Right atrium auricular region (tissue), 2 donors: ENCODE data around the gene RPA1. TPM values are rescaled to one million over a fixed set of nuclear protein-coding genes. Genes with fewer than 3 reads are reported as not detected.

Source experiments
- DNase-seq: peaks from one replicate; pipeline ENCODE4 v3.0.0-alpha.2; 2019; ENCODE audit warnings: low spot score
- H3K27ac ChIP-seq, 2 donors: fragments of 200-600 bp; sonication (generic); 1 replicate in 1 of 2; 2 replicates in 1 of 2; pipeline ENCODE4 v1.5.1; 2016 to 2019
- H3K27me3 ChIP-seq, 2 donors: fragments of 200-600 bp; sonication (generic); one replicate each; pipeline versions ENCODE4 v1.5.1 to v1.6.0; 2017 to 2019
- H3K36me3 ChIP-seq: fragments of 200-600 bp; sonication (generic); one replicate; pipeline ENCODE4 v1.5.1; 2016
- H3K4me1 ChIP-seq, 2 donors: fragments of 200-600 bp; sonication (generic); one replicate each; pipeline versions ENCODE4 v1.5.1 to v1.6.0; 2017 to 2019
- H3K4me3 ChIP-seq, 2 donors: fragments of 200-600 bp; sonication (generic); 1 replicate in 1 of 2; 2 replicates in 1 of 2; pipeline ENCODE4 v1.5.1; 2017 to 2019; ENCODE audit warnings: mild to moderate bottlenecking in 1 of 2, moderate library complexity in 1 of 2
- H3K9me3 ChIP-seq, 2 donors: fragments of 200-600 bp; sonication (generic); one replicate each; pipeline ENCODE4 v1.5.1; 2019
- CTCF ChIP-seq, 2 donors: fragments of 200-600 bp; sonication (generic); IDR thresholded peaks; one replicate each; pipeline ENCODE4 v1.5.1; 2019; ENCODE audit warnings: antibody characterized with exemption in 2 of 2
- total RNA-seq, 2 donors: library from RNA; depleted of rRNA; stranded (reverse); fragments of >200 nt; gene quantifications; one replicate each; pipeline ENCODE4 v1.1.0, GENCODE V29; 2016

RPA1 gene
- 10 to 100 TPM; 20.9 to 26.9 TPM for total RNA-seq

- DNase-seq = peak; percentile 86
- no peak for TF ChIP-seq CTCF (IDR thresholded peaks at IDR 0.05)
- peaks cover 10% of the 10 kb centered on the region for H3K36me3 ChIP-seq
- H3K27me3 ChIP-seq = no peaks in the 10 kb centered on the region
- H3K9me3 ChIP-seq = no peaks in the 10 kb centered on the region
- peaks cover 0 to 22% of the 10 kb centered on the region in 2 donors for H3K4me1 ChIP-seq
- peak within 1 kb of the TSS; percentile 73 to 85 for H3K4me3 ChIP-seq
- peak within 1 kb of the TSS; percentile 85 to 90 for H3K27ac ChIP-seq
Observed at GRCh38 chr17:1829592-1830257, at the start of gene RPA1, which contains the start of gene SMYD4. TSS of gene RPA1 (plus strand) at chr17:1830005. CDS start at chr17:1830094, 89 bp downstream. TSS of gene SMYD4 (minus strand) at chr17:1829902. CDS start at chr17:1827994, 1,908 bp downstream.

GRCh38 chr17:1782171-1782567 is 47.6 kb upstream of the RPA1 start:
- DNase-seq = no peak
- H3K4me1 ChIP-seq = peaks cover 0 to 68% of the 10 kb centered on the region in 2 donors
- H3K27ac ChIP-seq = peak overlapping the region; percentile 88 to 95
- no peaks in the 10 kb centered on the region for H3K9me3 ChIP-seq
- no peak for TF ChIP-seq CTCF (IDR thresholded peaks at IDR 0.05)
- no peaks in the 10 kb centered on the region for H3K27me3 ChIP-seq
- peaks cover 21% of the 10 kb centered on the region for H3K36me3 ChIP-seq
- no peak overlapping the region for H3K4me3 ChIP-seq

GRCh38 chr17:1783271-1783670 is 46.5 kb upstream of the RPA1 start:
- Histone ChIP-seq H3K9me3 (no peaks in the 10 kb centered on the region), H3K4me1 (peaks cover 0 to 75% of the 10 kb centered on the region in 2 donors), H3K27me3 (no peaks in the 10 kb centered on the region), H3K27ac (peak overlapping the region; percentile 88 to 95), H3K36me3 (peaks cover 11% of the 10 kb centered on the region), H3K4me3 (peak overlapping the region in 1 of 2 donors; percentile 18)
- no peak for TF ChIP-seq CTCF (IDR thresholded peaks at IDR 0.05)
- no peak for DNase-seq

- H3K9me3 ChIP-seq = no peaks in the 10 kb centered on the region
- peak; percentile 98 for DNase-seq
- TF ChIP-seq CTCF (IDR thresholded peaks at IDR 0.05) = peak; percentile 61 to 85
- peak overlapping the region in 1 of 2 donors; percentile 18 for H3K4me3 ChIP-seq
- H3K27ac ChIP-seq = peak overlapping the region; percentile 88 to 95
- peaks cover 0 to 75% of the 10 kb centered on the region in 2 donors for H3K4me1 ChIP-seq
- no peaks in the 10 kb centered on the region for H3K27me3 ChIP-seq
- H3K36me3 ChIP-seq = peaks cover 5% of the 10 kb centered on the region
Observed at GRCh38 chr17:1783834-1784611, 45.8 kb upstream of the RPA1 start.

GRCh38 chr17:1785930-1786329 is 43.9 kb upstream of the RPA1 start:
- Histone ChIP-seq H3K27me3 (no peaks in the 10 kb centered on the region), H3K9me3 (no peaks in the 10 kb centered on the region), H3K36me3 (peaks cover 4% of the 10 kb centered on the region), H3K4me3 (no peak overlapping the region), H3K27ac (peak overlapping the region; percentile 77 to 95), H3K4me1 (peaks cover 0 to 66% of the 10 kb centered on the region in 2 donors)
- no peak for TF ChIP-seq CTCF (IDR thresholded peaks at IDR 0.05)
- DNase-seq = no peak
